CD4-positive, alpha-beta T cell treated with Interleukin-1 beta for 1 hour (primary cell): ENCODE data around the gene CDH4.

Experiments
- DNase-seq, 2 donors: peaks; one replicate each; pipeline ENCODE4 v3.0.0-alpha.2; 2020 to 2022

Gene CDH4

GRCh38 chr20:61594198-61594597 is 342.1 kb downstream of the CDH4 start:
- DNase-seq = no peak

GRCh38 chr20:61595216-61595615 is 343.2 kb downstream of the CDH4 start:
- DNase-seq = no peak

- no peak for DNase-seq
These were observed 344.7 kb downstream of the CDH4 start for GRCh38 chr20:61596687-61597330.

- DNase-seq = no peak
These were observed 345.9 kb downstream of the CDH4 start for GRCh38 chr20:61597996-61598395.

DNA sequence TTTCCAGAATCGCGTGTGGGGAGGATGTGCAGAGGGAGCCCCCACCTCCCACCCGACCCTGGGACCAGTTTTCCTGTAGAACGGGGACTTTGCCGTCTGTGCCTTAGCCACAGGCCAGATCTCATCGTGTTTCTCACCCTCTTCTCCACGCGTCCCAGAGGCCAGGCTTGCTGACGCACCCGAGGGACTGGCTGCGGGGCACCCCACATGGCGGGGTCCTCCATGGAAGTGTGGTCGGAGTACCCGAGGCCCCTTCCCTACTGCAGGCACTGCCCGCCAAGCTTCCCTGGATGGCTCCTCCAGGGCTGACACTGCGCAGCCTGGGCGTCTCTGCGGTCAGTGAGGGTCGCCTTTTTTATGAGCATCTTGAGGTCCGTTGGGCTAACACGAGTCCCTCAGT is 346.5 kb downstream of the CDH4 start:
- DNase-seq = no peak

GRCh38 chr20:61599061-61599531 is 347.0 kb downstream of the CDH4 start:
- DNase-seq = no peak

GRCh38 chr20:61599541-61599992 is 347.5 kb downstream of the CDH4 start:
- DNase-seq = no peak

DNA sequence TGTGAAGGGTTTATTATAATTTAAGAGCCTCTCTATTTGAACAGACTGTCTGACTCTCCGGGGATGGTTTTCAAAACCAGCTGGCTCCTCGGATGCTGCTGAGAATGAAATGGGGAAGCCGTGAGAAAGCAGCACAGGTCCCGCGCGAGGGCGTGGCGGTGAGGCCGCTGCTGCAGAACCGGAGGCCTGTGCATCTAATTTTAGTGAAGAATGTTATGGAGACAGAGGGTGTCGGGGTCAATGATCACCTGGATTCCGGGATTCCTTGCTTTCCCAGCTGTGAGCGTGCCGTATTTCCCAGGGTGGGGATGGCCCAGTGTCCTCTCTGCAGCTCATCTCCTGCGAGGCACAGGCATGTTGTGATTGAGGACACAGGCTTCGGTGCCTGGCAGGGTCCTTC is 348.0 kb downstream of the CDH4 start:
- DNase-seq = no peak

- DNase-seq = no peak
These were observed 349.3 kb downstream of the CDH4 start for GRCh38 chr20:61601361-61601760.

DNA sequence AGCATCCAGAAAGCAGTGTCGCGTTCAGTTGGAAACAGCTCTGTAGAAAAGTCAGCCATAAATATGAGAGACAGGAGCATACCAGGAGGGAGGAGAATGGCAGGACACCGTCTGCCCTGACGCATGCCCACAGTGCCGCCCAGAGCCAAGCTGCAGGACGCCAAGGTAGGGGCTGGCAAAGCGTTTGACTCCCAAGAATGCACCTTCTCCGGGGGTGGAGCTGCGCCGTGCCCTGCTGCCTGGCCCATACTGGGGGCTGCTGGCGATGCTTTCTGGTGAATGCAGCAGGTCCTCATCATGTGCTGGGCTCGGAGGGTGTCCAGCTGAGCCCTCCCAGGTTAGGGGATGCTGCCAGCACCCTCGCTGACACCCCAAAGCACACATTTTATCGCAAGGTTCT is 349.8 kb downstream of the CDH4 start:
- DNase-seq = no peak

GRCh38 chr20:61603715-61604114 is 351.7 kb downstream of the CDH4 start:
- DNase-seq = no peak

DNA sequence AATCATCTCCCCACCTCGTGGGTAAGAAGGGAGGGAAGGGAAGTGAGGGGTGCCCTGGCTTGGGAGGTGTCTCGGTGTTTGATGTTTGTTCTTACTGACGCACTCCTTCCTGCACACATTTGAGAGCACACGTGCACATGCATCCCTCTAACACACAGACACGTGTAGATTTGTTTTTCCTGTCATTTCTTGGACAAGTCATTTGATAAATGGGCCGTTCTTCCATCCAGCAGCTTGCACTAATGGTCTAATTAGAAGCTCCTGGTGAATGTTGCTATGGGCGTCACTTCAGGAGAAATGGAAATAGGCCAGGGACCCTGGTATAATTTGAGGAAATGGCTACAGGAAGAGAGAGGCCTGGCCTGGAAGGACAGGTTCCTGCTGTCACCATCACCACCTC is 352.5 kb downstream of the CDH4 start:
- no peak for DNase-seq

DNA sequence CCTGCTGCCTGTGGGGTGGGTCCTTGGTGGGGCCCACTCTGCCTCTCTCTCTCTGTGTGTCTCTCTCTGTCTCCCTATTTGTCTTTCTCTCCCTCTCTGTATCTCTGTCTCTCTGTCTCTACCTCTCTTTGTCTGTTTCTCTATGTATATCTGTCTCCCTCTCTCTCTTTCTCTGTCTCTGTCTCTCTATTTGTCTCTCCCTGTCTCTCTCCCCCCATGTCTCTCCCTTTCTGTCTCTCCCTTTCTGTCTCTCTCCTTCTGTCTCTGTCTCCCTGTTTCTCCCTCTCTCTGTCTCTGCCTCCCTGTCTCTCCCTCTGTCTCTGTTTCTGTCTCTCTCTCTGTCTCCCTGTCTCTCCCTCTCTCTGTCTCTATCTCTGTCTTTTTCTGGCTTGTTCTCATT is 353.2 kb downstream of the CDH4 start:
- DNase-seq = no peak

GRCh38 chr20:61605862-61606557 is 353.9 kb downstream of the CDH4 start:
- no peak for DNase-seq

- no peak for DNase-seq
These were observed 356.4 kb downstream of the CDH4 start for GRCh38 chr20:61608275-61609085.

GRCh38 chr20:61609461-61609860 is 357.4 kb downstream of the CDH4 start:
- DNase-seq = no peak

DNA sequence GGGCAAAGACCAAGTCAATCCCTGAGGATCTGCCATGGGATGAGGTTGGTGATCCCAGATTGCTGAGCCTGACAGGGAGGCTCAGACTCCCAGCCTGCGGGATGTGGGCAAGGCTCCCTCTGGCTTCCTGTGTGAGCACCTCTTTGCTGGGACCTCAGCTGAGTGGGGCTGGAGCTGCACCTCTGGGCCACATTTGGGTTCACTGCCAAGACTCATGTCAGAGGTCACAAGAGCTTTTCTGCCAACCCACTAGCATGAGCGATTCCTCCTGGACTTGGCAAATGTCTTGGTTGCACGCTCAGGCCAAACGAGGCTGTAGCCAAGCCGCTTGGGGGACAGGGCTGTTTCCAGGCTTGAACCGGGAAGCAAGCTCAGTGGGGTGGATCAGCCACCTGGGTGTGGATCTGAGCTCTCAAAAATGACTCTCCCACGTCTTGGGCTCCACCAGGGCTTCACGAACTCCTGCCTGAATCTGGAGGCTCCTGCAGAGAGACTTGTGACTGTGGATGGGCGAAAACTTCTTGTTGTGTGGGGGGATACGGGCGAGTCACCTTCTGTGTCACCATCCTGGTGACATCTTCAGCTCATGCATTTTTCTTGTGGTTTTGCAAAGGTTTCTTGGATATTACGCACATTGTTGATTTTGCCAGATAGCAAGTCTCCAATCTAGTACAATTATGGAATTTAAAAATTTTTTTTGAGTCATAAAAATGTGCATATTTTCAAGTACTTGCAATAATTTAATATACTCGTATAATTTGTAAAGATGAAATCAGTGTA is 359.5 kb downstream of the CDH4 start:
- DNase-seq = no peak

DNA sequence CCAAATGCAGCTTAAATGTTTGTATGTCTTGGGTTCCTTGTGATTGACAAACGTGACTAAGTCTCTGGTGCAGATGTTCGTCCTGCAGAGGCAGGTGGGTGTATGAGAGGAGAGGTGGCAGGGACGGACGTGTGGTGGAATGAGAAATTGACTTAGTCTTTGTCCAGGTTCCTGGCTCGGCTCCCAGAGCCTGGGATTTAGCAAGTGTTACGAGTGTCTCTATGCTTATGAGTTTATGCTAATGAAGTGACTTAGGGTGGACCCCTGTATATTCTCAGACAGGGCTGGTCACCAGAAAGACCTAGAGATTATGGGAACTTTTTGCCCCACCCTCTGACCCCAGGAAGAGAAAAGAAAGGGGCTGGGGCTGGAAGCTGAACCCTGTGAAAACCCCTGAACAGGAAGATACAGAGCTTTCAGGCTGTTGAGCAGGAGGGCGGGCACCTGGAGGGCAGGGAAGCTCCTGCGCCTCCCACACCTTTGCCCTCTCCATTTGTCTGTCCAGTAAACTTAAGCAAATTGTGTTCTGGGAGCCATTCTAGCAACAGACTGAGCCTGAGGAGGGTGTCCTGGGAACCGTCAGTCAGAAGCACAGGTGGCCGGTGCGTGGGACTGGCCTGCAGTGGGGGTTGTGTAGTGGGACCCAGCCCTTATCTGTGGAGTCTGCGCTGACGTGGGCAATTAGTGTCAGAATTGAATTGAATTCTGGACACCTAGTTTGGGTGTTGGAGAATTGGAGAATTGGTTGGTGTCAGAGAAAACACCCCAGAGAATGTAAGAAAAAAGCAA is 362.1 kb downstream of the CDH4 start:
- DNase-seq = no peak

GRCh38 chr20:61614706-61615100 is 362.6 kb downstream of the CDH4 start:
- no peak for DNase-seq

DNA sequence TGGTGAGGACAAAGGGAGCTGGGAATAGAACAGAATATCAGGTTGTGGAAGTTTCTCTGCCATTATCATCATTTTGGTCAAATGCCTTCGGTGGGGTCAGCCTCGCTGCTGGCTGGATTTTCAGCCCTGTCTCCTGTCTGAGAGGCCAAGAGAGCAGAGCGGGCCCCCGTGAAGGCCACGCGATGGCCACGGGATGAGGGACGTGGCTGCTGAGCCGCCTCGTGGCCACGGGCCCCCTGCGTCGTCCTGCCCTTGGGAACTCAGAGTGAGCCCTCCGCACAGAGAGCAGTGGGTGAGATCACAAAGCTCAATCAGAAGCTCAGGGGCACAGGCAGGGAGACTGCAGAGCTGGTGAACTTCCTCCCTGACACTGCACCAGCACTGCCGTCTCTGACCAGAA is 363.7 kb downstream of the CDH4 start:
- DNase-seq = no peak

DNA sequence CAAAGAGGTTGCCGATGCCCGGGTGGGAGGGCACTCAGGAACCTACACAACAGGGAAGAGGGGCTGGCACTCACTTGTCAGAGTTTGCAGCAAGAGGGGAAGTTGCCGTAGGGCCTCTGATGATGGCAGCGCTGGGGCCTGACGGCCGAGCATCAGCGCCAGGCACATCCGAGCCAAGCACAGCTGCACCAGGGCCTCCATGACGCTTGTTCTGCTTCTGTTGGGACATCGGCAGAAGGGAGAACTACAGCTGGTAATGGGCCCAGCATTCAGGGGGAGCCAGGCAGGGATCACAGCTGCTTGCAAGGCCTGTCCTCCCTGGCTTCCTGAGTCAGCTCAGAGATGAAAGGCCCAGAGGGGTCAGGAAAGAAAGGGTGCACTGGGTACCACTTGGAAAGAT is 367.7 kb downstream of the CDH4 start:
- no peak for DNase-seq

DNA sequence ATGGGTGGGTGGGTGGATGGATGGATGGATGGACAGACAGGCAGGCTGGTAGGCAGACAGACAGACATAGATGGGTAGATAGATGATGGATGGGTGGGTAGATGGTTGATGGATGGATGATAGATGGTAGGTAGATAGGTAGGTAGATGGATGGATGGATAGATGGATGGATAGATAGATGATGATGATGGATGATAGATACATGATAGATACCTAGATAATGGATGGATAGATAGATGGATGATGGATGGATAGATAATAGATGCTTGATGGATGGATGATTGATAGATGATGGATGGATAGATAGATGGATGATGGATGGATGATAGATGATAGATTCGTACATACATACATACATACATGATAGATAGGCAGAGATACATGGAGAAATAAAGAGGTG is 368.1 kb downstream of the CDH4 start:
- no peak for DNase-seq
